Esophagus muscularis mucosa (tissue), 4 donors: ENCODE measurements around the gene CCDC141. TPM values are rescaled to one million over a fixed set of nuclear protein-coding genes. Genes with fewer than 3 reads are reported as not detected.

Experiments
- DNase-seq: peaks from one replicate; pipeline ENCODE4 v3.0.0-alpha.2; 2017; ENCODE audit errors: extremely low spot score
- H3K27ac ChIP-seq, 4 donors: fragments of 200-600 bp; sonication (generic); replicated peaks in 1 of 4; 1 replicate in 3 of 4; 2 replicates in 1 of 4; pipeline ENCODE4 v1.5.1; 2016 to 2019; ENCODE audit warnings: mild to moderate bottlenecking in 1 of 4
- H3K27me3 ChIP-seq, 4 donors: fragments of 200-600 bp; sonication (generic); one replicate each; pipeline versions ENCODE4 v1.5.1 to v1.6.0; 2016 to 2019
- H3K36me3 ChIP-seq, 4 donors: fragments of 200-600 bp; sonication (generic); one replicate each; pipeline ENCODE4 v1.5.1; 2016 to 2019
- H3K4me1 ChIP-seq, 4 donors: fragments of 200-600 bp; sonication (generic); one replicate each; pipeline ENCODE4 v1.5.1; 2016 to 2019
- H3K4me3 ChIP-seq, 4 donors: fragments of 200-600 bp; sonication (generic); 1 replicate in 2 of 4; 2 replicates in 2 of 4; pipeline ENCODE4 v1.5.1; 2016 to 2019; ENCODE audit warnings: mild to moderate bottlenecking in 4 of 4, moderate library complexity in 1 of 4
- H3K9me3 ChIP-seq, 4 donors: fragments of 200-600 bp; sonication (generic); 1 replicate in 3 of 4; 2 replicates in 1 of 4; pipeline ENCODE4 v1.5.1; 2016 to 2019
- CTCF ChIP-seq, 3 experiments: fragments of 200-600 bp in 2 of 3; fragments of 450-650 bp in 1 of 3; sonication (generic) in 2 of 3; IDR thresholded peaks; one replicate each; pipeline ENCODE4 v1.5.1; 2017 to 2019; ENCODE audit warnings: antibody characterized with exemption in 3 of 3, mild to moderate bottlenecking in 2 of 3, moderate library complexity in 1 of 3
- EP300 ChIP-seq: sonication (generic); formaldehyde crosslinking; IDR thresholded peaks from one replicate; pipeline ENCODE4 v1.6.1; 2017; ENCODE audit warnings: antibody characterized with exemption
- POLR2A ChIP-seq: fragments of 450-650 bp; IDR thresholded peaks from one replicate; pipeline ENCODE4 v1.6.1; 2017; ENCODE audit warnings: antibody characterized with exemption, moderate library complexity, mild to moderate bottlenecking, low read depth
- POLR2AphosphoS5 ChIP-seq, 2 donors: sonication (generic); formaldehyde crosslinking; IDR thresholded peaks; one replicate each; pipeline ENCODE4 v1.6.1; 2017; ENCODE audit warnings: antibody characterized with exemption in 2 of 2
- whole genome bisulfite sequencing: methylation state at CpG from one replicate; pipeline ENCODE4 v1.1.5; 2018; 5-methylcytosine and 5-hydroxymethylcytosine counted together
- intact Hi-C: fragments of 100-400 bp; cut with DNase I; formaldehyde crosslinking; loops from one replicate; pipeline ENCODE4 v1.15.1; 2023
- total RNA-seq, 4 donors: library from RNA; depleted of rRNA; stranded (reverse); fragments of >200 nt; gene quantifications; one replicate each; pipeline versions ENCODE4 v1.1.0 to v1.2.1, GENCODE V29; 2016

CCDC141 gene
- total RNA-seq, 4 donors from 2014 or later, result 2.7 to 8.7 (median 4.1) TPM

GRCh38 chr2:178946494-178946893 is 103.4 kb downstream of the CCDC141 start:
- Histone ChIP-seq H3K9me3 (no peaks in the 10 kb centered on the region), H3K27ac (no peak overlapping the region), H3K4me3 (no peak overlapping the region), H3K36me3 (peaks cover 0 to 3% (median 0%) of the 10 kb centered on the region in 4 donors), H3K4me1 (no peaks in the 10 kb centered on the region), H3K27me3 (no peaks in the 10 kb centered on the region)
- 67% methylated on average over 3 of the region's 3 CpGs for WGBS
- intact Hi-C loops, result no loop called here
- TF ChIP-seq CTCF (IDR thresholded peaks at IDR 0.05), result no peak
- no peak for TF ChIP-seq EP300
- TF ChIP-seq POLR2A, result no peak
- TF ChIP-seq POLR2AphosphoS5 (IDR thresholded peaks at IDR 0.05), result no peak
- DNase-seq, result no peak

- no peaks in the 10 kb centered on the region for H3K27me3 ChIP-seq
- H3K36me3 ChIP-seq, result peaks cover 0 to 3% (median 0%) of the 10 kb centered on the region in 4 donors
- 85% methylated on average over 1 of the region's 1 CpG for WGBS
- H3K9me3 ChIP-seq, result no peaks in the 10 kb centered on the region
- no peak overlapping the region for H3K27ac ChIP-seq
- TF ChIP-seq POLR2A (no peak), POLR2AphosphoS5 (IDR thresholded peaks at IDR 0.05) (no peak), CTCF (IDR thresholded peaks at IDR 0.05) (no peak), EP300 (no peak)
- no peak overlapping the region for H3K4me3 ChIP-seq
- H3K4me1 ChIP-seq, result no peaks in the 10 kb centered on the region
- intact Hi-C loops, result no loop called here
- no peak for DNase-seq
These were observed 106.2 kb downstream of the CCDC141 start for GRCh38 chr2:178943745-178944144.

GRCh38 chr2:178934571-178934970 is 115.4 kb downstream of the CCDC141 start:
- TF ChIP-seq CTCF (IDR thresholded peaks at IDR 0.05) (no peak), POLR2A (no peak), EP300 (no peak), POLR2AphosphoS5 (IDR thresholded peaks at IDR 0.05) (no peak)
- intact Hi-C loops, result no loop called here
- Histone ChIP-seq H3K27ac (no peak overlapping the region), H3K9me3 (peaks cover 0 to 14% (median 4%) of the 10 kb centered on the region in 4 donors), H3K4me1 (no peaks in the 10 kb centered on the region), H3K27me3 (no peaks in the 10 kb centered on the region), H3K4me3 (no peak overlapping the region), H3K36me3 (no peaks in the 10 kb centered on the region)
- no peak for DNase-seq

GRCh38 chr2:178933493-178933892 is 116.4 kb downstream of the CCDC141 start:
- TF ChIP-seq POLR2AphosphoS5 (IDR thresholded peaks at IDR 0.05), result no peak
- TF ChIP-seq CTCF (IDR thresholded peaks at IDR 0.05), result no peak
- no peak for TF ChIP-seq EP300
- no peak for TF ChIP-seq POLR2A
- Histone ChIP-seq H3K27me3 (no peaks in the 10 kb centered on the region), H3K4me1 (peaks cover 0 to 3% (median 0%) of the 10 kb centered on the region in 4 donors), H3K36me3 (no peaks in the 10 kb centered on the region), H3K4me3 (no peak overlapping the region), H3K27ac (no peak overlapping the region), H3K9me3 (peaks cover 0 to 14% (median 4%) of the 10 kb centered on the region in 4 donors)
- 74% methylated on average over 3 of the region's 3 CpGs for WGBS
- no peak for DNase-seq
- intact Hi-C loops, result no loop called here

- H3K4me1 ChIP-seq, result peaks cover 0 to 7% (median 0%) of the 10 kb centered on the region in 4 donors
- H3K27me3 ChIP-seq, result no peaks in the 10 kb centered on the region
- H3K36me3 ChIP-seq, result no peaks in the 10 kb centered on the region
- DNase-seq, result no peak
- no peak for TF ChIP-seq CTCF (IDR thresholded peaks at IDR 0.05)
- H3K4me3 ChIP-seq, result no peak overlapping the region
- H3K27ac ChIP-seq, result no peak overlapping the region
- H3K9me3 ChIP-seq, result peaks cover 0 to 3% (median 0%) of the 10 kb centered on the region in 4 donors
- intact Hi-C loops, result no loop called here
- WGBS, result 88% methylated on average over 4 of the region's 4 CpGs
These were observed 121.9 kb downstream of the CCDC141 start for GRCh38 chr2:178928077-178928476.
